GM12872 (cell line): ENCODE results near the gene PDZRN3.

ENCODE experiments used
- TF ChIP-seq, protein P1 (sequence below): IDR thresholded peaks from 3 replicates; pipeline ENCODE4 v1.5.1; 2011; ENCODE audit warnings: low read depth, mild to moderate bottlenecking, low read length, moderate library complexity; ENCODE audit not compliant: insufficient read depth

Gene PDZRN3

DNA sequence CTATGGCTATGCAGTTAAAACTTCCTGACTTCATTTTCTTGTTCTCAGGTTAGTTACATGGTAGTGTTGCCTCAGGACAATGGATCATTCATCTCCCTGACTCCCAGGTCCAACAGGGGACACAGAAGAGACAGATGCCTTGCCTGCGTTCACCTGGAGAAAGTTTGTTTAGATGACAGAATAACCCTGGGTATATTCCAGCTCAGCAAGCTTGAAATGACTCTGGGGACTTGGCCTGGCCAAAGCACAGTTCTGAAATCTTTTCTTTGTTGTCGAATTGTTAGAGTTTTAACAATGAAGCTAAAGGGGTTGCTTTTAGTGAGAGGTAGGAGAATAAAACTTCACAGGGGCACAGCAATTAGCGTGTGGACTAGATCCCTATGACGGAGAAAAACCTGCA lies 206.1 kb downstream of the PDZRN3 start:
- TF ChIP-seq, protein P1, sequence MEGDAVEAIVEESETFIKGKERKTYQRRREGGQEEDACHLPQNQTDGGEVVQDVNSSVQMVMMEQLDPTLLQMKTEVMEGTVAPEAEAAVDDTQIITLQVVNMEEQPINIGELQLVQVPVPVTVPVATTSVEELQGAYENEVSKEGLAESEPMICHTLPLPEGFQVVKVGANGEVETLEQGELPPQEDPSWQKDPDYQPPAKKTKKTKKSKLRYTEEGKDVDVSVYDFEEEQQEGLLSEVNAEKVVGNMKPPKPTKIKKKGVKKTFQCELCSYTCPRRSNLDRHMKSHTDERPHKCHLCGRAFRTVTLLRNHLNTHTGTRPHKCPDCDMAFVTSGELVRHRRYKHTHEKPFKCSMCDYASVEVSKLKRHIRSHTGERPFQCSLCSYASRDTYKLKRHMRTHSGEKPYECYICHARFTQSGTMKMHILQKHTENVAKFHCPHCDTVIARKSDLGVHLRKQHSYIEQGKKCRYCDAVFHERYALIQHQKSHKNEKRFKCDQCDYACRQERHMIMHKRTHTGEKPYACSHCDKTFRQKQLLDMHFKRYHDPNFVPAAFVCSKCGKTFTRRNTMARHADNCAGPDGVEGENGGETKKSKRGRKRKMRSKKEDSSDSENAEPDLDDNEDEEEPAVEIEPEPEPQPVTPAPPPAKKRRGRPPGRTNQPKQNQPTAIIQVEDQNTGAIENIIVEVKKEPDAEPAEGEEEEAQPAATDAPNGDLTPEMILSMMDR, result no peak

DNA sequence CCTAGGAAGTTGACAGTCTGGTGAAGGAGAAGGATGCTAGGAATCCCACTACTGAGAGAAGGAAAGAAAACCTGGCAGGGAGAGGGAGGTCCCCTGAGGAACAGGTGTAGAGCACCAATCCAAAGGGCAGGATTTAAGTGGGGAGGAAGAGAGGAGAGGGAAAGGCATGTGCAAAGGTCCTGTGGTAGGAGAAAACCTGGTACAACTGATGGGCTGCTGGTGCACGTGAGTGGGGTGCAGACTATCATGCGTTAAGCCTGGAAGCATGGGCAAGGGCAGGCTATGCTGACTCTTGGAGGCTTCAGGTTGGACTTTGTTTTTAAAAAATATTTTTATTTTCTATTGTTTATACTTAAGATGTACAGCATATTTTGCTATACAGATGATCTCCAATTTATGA lies 209.6 kb downstream of the PDZRN3 start:
- TF ChIP-seq, protein P1, result no peak

- TF ChIP-seq, protein P1, result no peak
Measured at GRCh38 chr3:73413619-73414018, 211.1 kb downstream of the PDZRN3 start.

- TF ChIP-seq, protein P1, result no peak
Measured at GRCh38 chr3:73411993-73412392, 212.7 kb downstream of the PDZRN3 start.

DNA sequence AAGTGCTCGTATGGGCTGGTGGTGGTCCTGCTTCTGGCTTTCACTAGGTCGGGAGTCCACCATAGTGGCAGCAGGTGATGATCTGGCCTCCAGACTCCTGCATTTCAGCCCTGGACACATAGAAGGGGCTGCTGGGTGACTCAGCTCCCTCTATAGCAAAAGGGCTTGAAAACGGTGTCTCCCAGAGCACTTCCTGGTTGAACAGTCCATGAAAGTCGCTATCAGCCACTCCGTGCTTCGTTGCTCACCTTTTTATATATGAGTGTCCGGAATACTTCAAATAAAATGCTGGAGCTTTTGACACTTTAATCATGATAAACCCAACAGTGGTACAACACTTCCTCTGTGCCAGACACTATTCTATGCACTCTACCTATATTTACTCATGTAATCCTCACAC lies 213.2 kb downstream of the PDZRN3 start:
- TF ChIP-seq, protein P1, result no peak

GRCh38 chr3:73409138-73409763 lies 215.5 kb downstream of the PDZRN3 start:
- TF ChIP-seq, protein P1, result no peak

DNA sequence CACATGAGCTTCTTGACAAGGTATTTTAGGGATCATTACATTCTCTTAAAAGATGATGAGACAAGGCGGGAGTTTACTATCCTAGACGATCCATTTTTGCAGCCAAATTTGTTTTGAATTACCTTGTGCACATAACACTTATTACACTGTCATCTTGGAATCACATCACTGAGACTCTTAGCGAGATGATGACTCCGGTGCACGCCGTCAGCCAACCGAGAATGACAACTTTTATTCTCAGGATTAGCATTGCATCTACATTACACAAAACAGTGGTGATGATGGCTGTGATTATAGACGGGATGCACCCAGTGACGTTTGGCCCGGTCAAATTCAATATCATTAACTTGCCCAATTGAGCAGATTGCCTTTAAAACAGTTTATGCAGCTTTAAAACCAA lies 216.1 kb downstream of the PDZRN3 start:
- TF ChIP-seq, protein P1, result no peak

DNA sequence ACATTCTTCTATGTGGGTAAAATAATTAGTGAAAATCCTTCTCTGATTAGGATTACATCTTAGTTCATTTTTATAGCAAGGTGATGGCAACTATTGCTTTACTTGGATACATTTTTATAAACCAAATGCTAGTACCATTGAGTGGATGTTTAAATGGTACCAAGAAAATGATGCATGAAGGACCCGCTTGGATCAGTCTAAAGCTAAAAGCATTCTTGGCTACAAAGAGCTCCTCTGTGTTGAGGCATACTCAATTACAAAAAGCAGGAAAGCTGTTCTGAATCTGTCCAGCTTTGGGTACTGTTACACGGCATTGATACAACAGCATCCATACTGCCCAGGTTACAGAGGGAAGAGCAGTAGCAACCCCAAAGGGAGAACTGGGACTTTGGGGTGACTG lies 217.2 kb downstream of the PDZRN3 start:
- TF ChIP-seq, protein P1, result no peak
